Pulmonary artery endothelial cell (primary cell): ENCODE data around the gene SLC4A9. TPM values are rescaled to one million over a fixed set of nuclear protein-coding genes. Genes with fewer than 3 reads are reported as not detected.
A peak's percentile ranks its signal among the peaks of the same experiment; 100 is the strongest.

Experiments
- DNase-seq: peaks from one replicate; pipeline ENCODE4 v3.0.0-alpha.2; 2011; ENCODE audit warnings: low read depth, low spot score
- total RNA-seq: library from RNA; depleted of rRNA; stranded (reverse); fragments of >200 nt; gene quantifications from 2 replicates; pipeline ENCODE4 v1.2.3, GENCODE V29; 2014

The SLC4A9 gene
- total RNA-seq, result not detected in 2 replicates

- DNase-seq, result no peak
These were observed at the start of gene SLC4A9 for GRCh38 chr5:140360101-140360500. Gene SLC4A9 (plus strand): TSS chr5:140360194. CDS start chr5:140360237, 43 bp downstream.

GRCh38 chr5:140310434-140310833 is 49.6 kb upstream of the SLC4A9 start:
- DNase-seq, result no peak

GRCh38 chr5:140311011-140311467 is 49.0 kb upstream of the SLC4A9 start:
- DNase-seq, result peak; percentile 89

GRCh38 chr5:140312067-140312790 is 47.8 kb upstream of the SLC4A9 start:
- peak; percentile 96 for DNase-seq

GRCh38 chr5:140312791-140313189 is 47.2 kb upstream of the SLC4A9 start:
- DNase-seq, result no peak

- no peak for DNase-seq
These were observed 42.1 kb upstream of the SLC4A9 start for GRCh38 chr5:140317859-140318258.

GRCh38 chr5:140318792-140319191 is 41.2 kb upstream of the SLC4A9 start:
- no peak for DNase-seq

- DNase-seq, result no peak
These were observed 40.2 kb upstream of the SLC4A9 start for GRCh38 chr5:140319833-140320232.

GRCh38 chr5:140321796-140322195 is 38.2 kb upstream of the SLC4A9 start:
- DNase-seq, result no peak

GRCh38 chr5:140322751-140323731 is 37.0 kb upstream of the SLC4A9 start:
- DNase-seq, result peak; percentile 80

- DNase-seq, result no peak
These were observed 35.9 kb upstream of the SLC4A9 start for GRCh38 chr5:140324041-140324600.

- DNase-seq, result no peak
These were observed 35.3 kb upstream of the SLC4A9 start for GRCh38 chr5:140324617-140325241.

- no peak for DNase-seq
These were observed 34.5 kb upstream of the SLC4A9 start for GRCh38 chr5:140325486-140325885.

GRCh38 chr5:140327589-140327988 is 32.4 kb upstream of the SLC4A9 start:
- DNase-seq, result no peak

GRCh38 chr5:140328036-140328764 is 31.8 kb upstream of the SLC4A9 start:
- DNase-seq, result no peak

GRCh38 chr5:140329739-140330481 is 30.1 kb upstream of the SLC4A9 start:
- DNase-seq, result no peak

GRCh38 chr5:140331638-140332037 is 28.4 kb upstream of the SLC4A9 start:
- DNase-seq, result no peak

GRCh38 chr5:140336388-140336787 is 23.6 kb upstream of the SLC4A9 start:
- no peak for DNase-seq

GRCh38 chr5:140337880-140338279 is 22.1 kb upstream of the SLC4A9 start:
- DNase-seq, result no peak

- DNase-seq, result no peak
These were observed 21.7 kb upstream of the SLC4A9 start for GRCh38 chr5:140338336-140338735.
